ENCODE results near the gene GASK1B.

Gene GASK1B

DNA sequence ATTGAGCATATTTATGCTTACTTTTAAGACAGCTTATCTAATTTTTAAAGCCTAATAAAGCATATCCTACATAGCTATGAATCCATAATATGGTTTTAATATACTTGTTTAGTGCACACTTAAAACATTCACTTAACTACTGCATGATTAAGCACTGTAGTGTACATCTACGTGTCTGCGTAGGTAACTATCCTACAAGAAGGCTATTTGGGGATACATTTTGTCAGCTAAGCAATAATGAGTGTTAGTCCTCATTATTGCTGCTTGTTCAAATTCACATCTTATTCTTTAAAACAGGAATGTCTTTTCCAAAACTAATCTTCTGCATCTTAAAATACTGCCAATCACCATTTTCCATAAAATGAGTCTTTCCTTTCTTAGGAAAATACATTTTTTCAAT, 38.6 kb downstream of the GASK1B start:
- DNase-seq = no peak

DNA sequence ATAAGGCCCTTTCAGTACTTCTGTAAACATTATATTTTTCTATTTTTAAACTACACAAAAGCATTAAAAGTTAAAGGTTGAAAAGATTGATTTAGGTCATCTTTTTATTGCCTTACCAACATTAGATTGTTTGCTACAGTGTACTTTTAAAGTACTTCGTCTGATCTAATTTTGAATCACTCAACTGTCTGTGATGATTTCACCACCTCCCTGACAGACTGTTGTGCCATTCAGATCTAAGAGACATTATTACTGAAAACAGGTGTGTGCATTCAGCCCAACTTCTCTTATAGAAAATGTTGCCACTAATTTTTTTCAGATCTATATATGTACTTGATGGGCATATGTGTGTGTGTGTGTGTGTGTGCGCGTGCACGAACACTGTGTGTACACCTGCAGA, 39.3 kb downstream of the GASK1B start:
- DNase-seq = no peak

DNA sequence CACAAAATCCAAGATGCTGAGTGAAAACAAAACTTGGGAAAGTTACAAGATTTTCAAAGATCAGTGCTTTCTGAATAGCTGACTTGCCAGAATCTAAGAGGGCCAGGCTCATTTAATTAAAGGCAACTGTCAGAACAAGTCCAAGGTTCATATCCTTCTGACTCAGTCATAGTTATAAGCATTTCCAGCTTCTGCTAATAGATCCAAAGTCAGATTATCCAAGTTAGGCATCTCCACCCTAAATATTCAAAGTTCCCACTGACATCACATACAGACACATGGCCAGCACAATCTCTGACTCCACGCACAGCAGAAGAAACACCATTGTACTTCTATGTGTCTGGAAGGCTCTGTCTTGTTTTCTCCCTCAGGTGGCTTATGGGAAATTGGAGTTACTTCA, 41.8 kb downstream of the GASK1B start:
- DNase-seq = no peak

- no peak for DNase-seq
Measured at GRCh38 chr4:158130204-158130603, 42.6 kb downstream of the GASK1B start.

GRCh38 chr4:158129694-158130093, 43.1 kb downstream of the GASK1B start:
- DNase-seq = no peak

DNA sequence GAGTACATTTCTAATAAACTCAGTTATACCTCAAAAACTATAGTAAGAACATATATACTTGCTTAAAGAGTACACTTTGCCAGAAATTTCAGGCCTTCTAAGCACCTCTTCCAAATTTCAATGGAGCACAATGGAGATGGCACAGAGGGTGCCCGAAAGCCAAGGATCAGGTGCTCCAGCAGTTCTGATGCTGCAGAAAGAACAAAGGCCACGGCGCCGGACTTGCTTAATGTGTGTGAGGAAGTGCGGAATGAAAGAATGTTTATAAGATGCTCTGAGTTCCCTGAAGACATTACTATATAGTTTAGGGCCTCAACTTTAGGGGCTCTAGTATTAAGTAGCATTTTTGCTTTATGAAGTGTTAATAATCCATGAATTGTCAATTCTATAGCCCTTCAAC, 44.3 kb downstream of the GASK1B start:
- no peak for DNase-seq

GRCh38 chr4:158125310-158125709, 47.5 kb downstream of the GASK1B start:
- DNase-seq = no peak
